ENCODE data around the gene CDKN2AIPNL.

Gene CDKN2AIPNL

DNA sequence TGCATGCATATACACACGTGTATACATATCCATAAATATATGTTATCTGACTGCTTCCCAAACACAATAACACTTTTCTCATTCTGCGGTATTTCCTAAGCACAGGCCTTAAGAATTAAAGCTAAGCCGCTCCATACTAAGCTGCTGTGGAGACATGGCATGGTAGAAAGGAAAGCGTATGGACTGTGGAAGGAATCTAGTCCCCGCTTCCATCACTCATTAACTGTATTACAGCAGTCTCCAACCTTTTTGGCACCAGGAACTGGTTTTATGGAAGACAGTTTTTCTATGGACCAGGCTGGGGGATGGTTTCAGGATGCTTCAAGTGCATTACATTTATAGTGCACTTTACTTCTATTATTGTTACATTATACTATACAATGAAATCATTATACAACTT lies 56.0 kb downstream of the CDKN2AIPNL start:
- TF ChIP-seq, protein P1, sequence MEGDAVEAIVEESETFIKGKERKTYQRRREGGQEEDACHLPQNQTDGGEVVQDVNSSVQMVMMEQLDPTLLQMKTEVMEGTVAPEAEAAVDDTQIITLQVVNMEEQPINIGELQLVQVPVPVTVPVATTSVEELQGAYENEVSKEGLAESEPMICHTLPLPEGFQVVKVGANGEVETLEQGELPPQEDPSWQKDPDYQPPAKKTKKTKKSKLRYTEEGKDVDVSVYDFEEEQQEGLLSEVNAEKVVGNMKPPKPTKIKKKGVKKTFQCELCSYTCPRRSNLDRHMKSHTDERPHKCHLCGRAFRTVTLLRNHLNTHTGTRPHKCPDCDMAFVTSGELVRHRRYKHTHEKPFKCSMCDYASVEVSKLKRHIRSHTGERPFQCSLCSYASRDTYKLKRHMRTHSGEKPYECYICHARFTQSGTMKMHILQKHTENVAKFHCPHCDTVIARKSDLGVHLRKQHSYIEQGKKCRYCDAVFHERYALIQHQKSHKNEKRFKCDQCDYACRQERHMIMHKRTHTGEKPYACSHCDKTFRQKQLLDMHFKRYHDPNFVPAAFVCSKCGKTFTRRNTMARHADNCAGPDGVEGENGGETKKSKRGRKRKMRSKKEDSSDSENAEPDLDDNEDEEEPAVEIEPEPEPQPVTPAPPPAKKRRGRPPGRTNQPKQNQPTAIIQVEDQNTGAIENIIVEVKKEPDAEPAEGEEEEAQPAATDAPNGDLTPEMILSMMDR (IDR thresholded peaks at IDR 0.05; ENCODE audit: low read depth, low read length) = no peak

More for the DNA sequence above, 56.0 kb downstream of the CDKN2AIPNL start:
- no peak for DNase-seq (ENCODE audit: extremely low read depth, low read depth)

Measured in AG09319 (cell line).